Fibroblast of lung (primary cell): Measurements from ENCODE around the gene RREB1.

Experiments
- CTCF ChIP-seq, 2 donors: IDR thresholded peaks in 1 of 2; conservative IDR thresholded peaks in 1 of 2; 1 replicate in 1 of 2; 2 replicates in 1 of 2; pipeline ENCODE4 v1.5.1; 2011 to 2012; ENCODE audit warnings: low read length in 2 of 2, control low read depth in 1 of 2, inconsistent platforms in 1 of 2, low read depth in 1 of 2, mild to moderate bottlenecking in 1 of 2
- EZH2 ChIP-seq: IDR thresholded peaks from 2 replicates; pipeline ENCODE4 v1.5.1; 2012; ENCODE audit warnings: low read length, control low read depth, mild to moderate bottlenecking; ENCODE audit errors: missing control alignments

DNA sequence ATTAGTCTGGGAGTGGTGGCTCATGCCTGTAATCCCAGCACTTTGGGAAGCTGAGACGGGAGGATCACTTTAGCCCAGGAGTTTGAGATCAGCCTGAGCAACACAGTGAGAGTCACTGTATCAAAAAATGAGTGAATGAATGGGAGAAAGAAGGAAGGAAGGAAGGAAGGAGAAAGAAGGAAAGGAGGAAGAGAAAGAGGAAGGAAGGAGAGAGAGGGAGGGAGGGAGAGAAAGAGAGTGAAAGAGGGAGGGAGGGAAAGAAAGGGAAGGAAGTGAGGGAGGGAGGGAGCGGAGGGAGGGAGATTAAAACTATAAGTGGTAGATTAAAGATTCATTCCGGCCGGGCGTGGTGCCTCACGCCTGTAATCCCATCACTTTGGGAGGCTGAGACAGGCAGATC lies 28.9 kb upstream of the RREB1 start:
- TF ChIP-seq CTCF (conservative IDR thresholded peaks at IDR 0.05 in 1 of 2, IDR thresholded peaks at IDR 0.05 in 1 of 2; ENCODE audit: low read depth in 1 of 2, low read length in 2 of 2) (no peak), EZH2 (no peak)
